Keratinocyte (primary cell): Measurements from ENCODE around the gene LTN1. TPM values are rescaled to one million over a fixed set of nuclear protein-coding genes. Genes with fewer than 3 reads are reported as not detected.
A peak's percentile ranks its signal among the peaks of the same experiment; 100 is the strongest.

Experiments
- DNase-seq: peaks from one replicate; pipeline ENCODE4 v3.0.0-alpha.2; 2011; ENCODE audit warnings: low read depth, missing footprints, low spot score
- FAIRE-seq: peaks from 2 replicates; lab custom pipeline; 2011; peaks lifted over from hg19 to GRCh38; lab: Jason Lieb, UNC
- H2AFZ ChIP-seq: 2 replicates; pipeline ENCODE4 v1.6.0; 2012; ENCODE audit warnings: low read length, control low read depth, inconsistent platforms; ENCODE audit not compliant: control insufficient read depth
- H3K27ac ChIP-seq: 2 replicates; pipeline ENCODE4 v1.5.1; 2011; ENCODE audit warnings: low read length; ENCODE audit not compliant: control insufficient read depth, insufficient read depth
- H3K27me3 ChIP-seq: 3 replicates; pipeline ENCODE4 v1.6.0; 2011; ENCODE audit warnings: low read length; ENCODE audit not compliant: control insufficient read depth, insufficient read depth; ENCODE audit errors: extremely low read depth
- H3K36me3 ChIP-seq, 2 experiments: 2 replicates in 1 of 2; 3 replicates in 1 of 2; pipeline ENCODE4 v1.5.1; 2011; ENCODE audit warnings: low read length in 2 of 2, mild to moderate bottlenecking in 1 of 2; ENCODE audit not compliant: control insufficient read depth in 2 of 2, insufficient read depth in 2 of 2; ENCODE audit errors: extremely low read depth in 1 of 2
- H3K4me1 ChIP-seq: 3 replicates; pipeline ENCODE4 v1.5.1; 2011; ENCODE audit warnings: low read length; ENCODE audit not compliant: control insufficient read depth, insufficient read depth; ENCODE audit errors: extremely low read depth
- H3K4me2 ChIP-seq: 3 replicates; pipeline ENCODE4 v1.6.0; 2011; ENCODE audit warnings: low read depth, low read length; ENCODE audit not compliant: control insufficient read depth, insufficient read depth; ENCODE audit errors: extremely low read depth
- H3K4me3 ChIP-seq, 3 experiments: fragments of 200-600 bp in 1 of 3; sonication (generic) in 1 of 3; 2 replicates in 2 of 3; 3 replicates in 1 of 3; pipeline ENCODE4 v1.5.1; 2011 to 2016; ENCODE audit warnings: low read length in 3 of 3, mild to moderate bottlenecking in 3 of 3, control low read depth in 2 of 3, inconsistent platforms in 1 of 3, low read depth in 1 of 3, mixed read lengths in 1 of 3, mixed run types in 1 of 3, moderate library complexity in 1 of 3; ENCODE audit not compliant: control insufficient read depth in 2 of 3, insufficient read depth in 2 of 3; ENCODE audit errors: extremely low read depth in 1 of 3
- H3K79me2 ChIP-seq: 2 replicates; pipeline ENCODE4 v1.6.0; 2012; ENCODE audit warnings: low read length; ENCODE audit not compliant: control insufficient read depth, insufficient read depth
- H3K9ac ChIP-seq: 3 replicates; pipeline ENCODE4 v1.6.0; 2011; ENCODE audit warnings: low read length; ENCODE audit not compliant: control insufficient read depth, insufficient read depth; ENCODE audit errors: extremely low read depth
- H3K9me1 ChIP-seq: 3 replicates; pipeline ENCODE4 v1.6.0; 2011; ENCODE audit warnings: low read length; ENCODE audit not compliant: control insufficient read depth, insufficient read depth; ENCODE audit errors: extremely low read depth
- H3K9me3 ChIP-seq: 2 replicates; pipeline ENCODE4 v1.5.1; 2012; ENCODE audit warnings: low read depth, low read length; ENCODE audit not compliant: control insufficient read depth
- H4K20me1 ChIP-seq: 3 replicates; pipeline ENCODE4 v1.6.0; 2011; ENCODE audit warnings: low read length; ENCODE audit not compliant: control insufficient read depth, insufficient read depth; ENCODE audit errors: extremely low read depth
- CTCF ChIP-seq, 3 experiments: IDR thresholded peaks in 1 of 3; conservative IDR thresholded peaks in 1 of 3; optimal IDR thresholded peaks in 1 of 3; 2 replicates in 2 of 3; 3 replicates in 1 of 3; pipeline versions ENCODE3 to v1.5.1; 2011; ENCODE audit warnings: low read length in 3 of 3, mild to moderate bottlenecking in 3 of 3, moderate library complexity in 2 of 3, control low read depth in 1 of 3, inconsistent platforms in 1 of 3; ENCODE audit not compliant: insufficient read depth in 2 of 3; ENCODE audit errors: extremely low read depth in 1 of 3
- EZH2 ChIP-seq: IDR thresholded peaks from one replicate; pipeline ENCODE4 v1.6.1; 2012; ENCODE audit warnings: inconsistent platforms, mild to moderate bottlenecking, low read length, moderate library complexity
- dilution Hi-C: fragments of 300-500 bp; cut with MboI; formaldehyde crosslinking; loops from one replicate; pipeline ENCODE4 v1.7.0; 2020; ENCODE audit warnings: low sequenced_read_pairs; ENCODE audit not compliant: extremely low pct_ligation_motif_present
- polyA plus RNA-seq, 5 experiments: library from polyadenylated mRNA; depleted of rRNA in 3 of 5; stranded (reverse) in 3 of 5; stranded (forward) in 1 of 5; unstranded in 1 of 5; fragments of >200 nt; gene quantifications; 1 replicate in 1 of 5; 2 replicates in 3 of 5; 3 replicates in 1 of 5; pipeline versions ENCODE4 v1.2.1 to v1.2.3, GENCODE V29; 2011 to 2012; ENCODE audit warnings: missing spikeins in 2 of 5, low read depth in 1 of 5, low replicate concordance in 1 of 5

Gene LTN1
- polyA plus RNA-seq, 1 donor (not counting 4 experiments of a cell fraction or from before 2014, with no cell fraction given) = 15.8 TPM

GRCh38 chr21:28959367-28960099 is 33.1 kb downstream of the LTN1 start:
- no peaks in the 10 kb centered on the region for H4K20me1 ChIP-seq
- FAIRE-seq = no peak
- no peak overlapping the region for H3K9ac ChIP-seq
- H3K27me3 ChIP-seq = no peaks in the 10 kb centered on the region
- dilution Hi-C loops = no loop called here
- TF ChIP-seq CTCF (optimal IDR thresholded peaks at IDR 0.05 in 1 of 3, IDR thresholded peaks at IDR 0.05 in 1 of 3, conservative IDR thresholded peaks at IDR 0.05 in 1 of 3; ENCODE audit: extremely low read depth in 1 of 3, insufficient read depth in 2 of 3, low read length in 3 of 3) (no peak), EZH2 (no peak)
- peaks cover 6 to 9% of the 10 kb centered on the region in 2 experiments for H3K36me3 ChIP-seq
- no peaks in the 10 kb centered on the region for H3K9me3 ChIP-seq
- H3K4me1 ChIP-seq = peaks cover 3% of the 10 kb centered on the region
- H3K4me3 ChIP-seq = no peak overlapping the region
- no peak overlapping the region for H3K4me2 ChIP-seq
- H2AFZ ChIP-seq = no peak overlapping the region
- no peaks in the 10 kb centered on the region for H3K79me2 ChIP-seq
- peak overlapping the region; percentile 3 for H3K27ac ChIP-seq
- no peaks in the 10 kb centered on the region for H3K9me1 ChIP-seq
- no peak for DNase-seq

GRCh38 chr21:28953247-28953646 is 39.4 kb downstream of the LTN1 start:
- dilution Hi-C loops = no loop called here
- H3K9me3 ChIP-seq = no peaks in the 10 kb centered on the region

More at GRCh38 chr21:28953247-28953646, 39.4 kb downstream of the LTN1 start:
- TF ChIP-seq CTCF (optimal IDR thresholded peaks at IDR 0.05 in 1 of 3, IDR thresholded peaks at IDR 0.05 in 1 of 3, conservative IDR thresholded peaks at IDR 0.05 in 1 of 3; ENCODE audit: extremely low read depth in 1 of 3, insufficient read depth in 2 of 3, low read length in 3 of 3) = no peak
- TF ChIP-seq EZH2 = no peak
- Histone ChIP-seq H3K79me2 (no peaks in the 10 kb centered on the region), H3K4me2 (no peak overlapping the region), H3K4me1 (no peaks in the 10 kb centered on the region), H3K4me3 (no peak overlapping the region), H4K20me1 (no peaks in the 10 kb centered on the region), H3K27me3 (no peaks in the 10 kb centered on the region), H3K36me3 (peaks cover 6 to 10% of the 10 kb centered on the region in 2 experiments), H2AFZ (no peak overlapping the region), H3K9ac (no peak overlapping the region), H3K9me1 (no peaks in the 10 kb centered on the region), H3K27ac (no peak overlapping the region)
- FAIRE-seq = no peak
- no peak for DNase-seq
